DOHH2 (cell line): ENCODE measurements around the gene TTLL3.

Experiments
- H3F3A ChIP-seq: fragments of 200-600 bp; sonication (generic), shearing (Covaris generic); 2 replicates; pipeline ENCODE4 v1.6.0; 2016; ENCODE audit warnings: antibody characterized with exemption, mild to moderate bottlenecking; ENCODE audit not compliant: control insufficient read depth, insufficient read depth
- H3K27ac ChIP-seq: fragments of 200-600 bp; sonication (generic); 2 replicates; pipeline ENCODE4 v1.5.1; 2014; ENCODE audit warnings: low read depth, mild to moderate bottlenecking, low read length, moderate library complexity
- H3K27me3 ChIP-seq: fragments of 200-600 bp; sonication (generic); 2 replicates; pipeline ENCODE4 v1.6.1; 2014; ENCODE audit warnings: mild to moderate bottlenecking, low read length, mixed read lengths; ENCODE audit not compliant: control insufficient read depth
- H3K36me3 ChIP-seq: fragments of 200-600 bp; sonication (generic); 2 replicates; pipeline ENCODE4 v1.6.1; 2014; ENCODE audit warnings: mild to moderate bottlenecking, low read length, moderate library complexity, mixed read lengths; ENCODE audit not compliant: control insufficient read depth
- H3K4me1 ChIP-seq: fragments of 200-600 bp; sonication (generic); 2 replicates; pipeline ENCODE4 v1.6.1; 2014; ENCODE audit warnings: mild to moderate bottlenecking, low read length, mixed read lengths; ENCODE audit not compliant: control insufficient read depth
- H3K4me2 ChIP-seq: fragments of 200-600 bp; sonication (generic); 2 replicates; pipeline ENCODE4 v1.6.0; 2014; ENCODE audit warnings: mild to moderate bottlenecking, low read length, moderate library complexity
- H3K4me3 ChIP-seq: fragments of 200-600 bp; sonication (generic); 2 replicates; pipeline ENCODE4 v1.5.1; 2014; ENCODE audit warnings: mild to moderate bottlenecking, low read length, mixed read lengths
- H3K79me2 ChIP-seq: fragments of 200-600 bp; sonication (generic); 2 replicates; pipeline ENCODE4 v1.6.1; 2014; ENCODE audit warnings: mild to moderate bottlenecking, low read length, mixed read lengths; ENCODE audit not compliant: control insufficient read depth
- H3K9me2 ChIP-seq: fragments of 200-600 bp; sonication (generic); replicated peaks from 2 replicates; pipeline ENCODE4 v1.6.1; 2014; ENCODE audit warnings: mild to moderate bottlenecking, low read length, mixed read lengths; ENCODE audit not compliant: control insufficient read depth
- H3K9me3 ChIP-seq: fragments of 200-600 bp; sonication (generic); 2 replicates; pipeline ENCODE4 v1.6.1; 2014; ENCODE audit warnings: antibody characterized with exemption, low read length, mixed read lengths; ENCODE audit not compliant: control insufficient read depth, insufficient read depth
- H4K20me1 ChIP-seq: fragments of 200-600 bp; sonication (generic); 2 replicates; pipeline ENCODE4 v1.6.0; 2014; ENCODE audit warnings: low read depth, mild to moderate bottlenecking, antibody characterized with exemption, low read length, moderate library complexity; ENCODE audit not compliant: control insufficient read depth, insufficient read depth
- CTCF ChIP-seq: fragments of 200-600 bp; sonication (generic); IDR thresholded peaks from one replicate; pipeline ENCODE4 v1.5.1; 2014; ENCODE audit warnings: antibody characterized with exemption, mild to moderate bottlenecking, low read depth, low read length; ENCODE audit not compliant: poor library complexity, severe bottlenecking
- EZH2phosphoT487 ChIP-seq: fragments of 200-600 bp; sonication (generic); IDR thresholded peaks from 2 replicates; pipeline ENCODE4 v1.6.1; 2017; ENCODE audit warnings: borderline replicate concordance, mild to moderate bottlenecking, antibody characterized with exemption, low read length, moderate library complexity, mixed read lengths

Gene TTLL3

DNA sequence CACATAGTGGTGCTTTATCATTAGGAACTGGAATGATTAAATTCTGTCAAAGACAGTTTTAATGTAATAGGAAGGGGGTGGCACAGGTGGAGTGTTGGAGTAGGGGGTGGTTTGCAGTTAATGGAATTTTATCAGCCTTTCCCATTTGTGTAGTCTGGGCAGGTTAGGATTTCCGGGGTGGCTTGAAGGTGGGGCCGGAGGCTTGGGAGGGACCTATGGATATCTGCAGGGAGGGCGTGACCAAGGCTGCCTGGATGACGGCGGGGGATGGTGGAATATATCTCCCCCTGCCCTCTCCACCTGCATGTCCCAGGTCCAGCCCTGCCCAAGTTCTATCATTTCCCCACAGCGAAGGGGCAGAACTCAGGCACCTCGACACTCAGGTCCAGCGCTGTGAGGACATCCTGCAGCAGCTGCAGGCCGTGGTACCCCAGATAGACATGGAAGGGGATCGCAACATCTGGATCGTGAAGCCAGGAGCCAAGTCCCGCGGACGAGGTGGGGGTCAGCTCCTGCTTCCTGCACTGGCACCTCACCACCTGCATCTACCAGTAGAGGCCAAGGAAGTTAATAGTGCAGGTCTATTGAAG, 15.5 kb downstream of the TTLL3 start:
- no peaks in the 10 kb centered on the region for H3F3A ChIP-seq
- H4K20me1 ChIP-seq, result no peaks in the 10 kb centered on the region
- no peak overlapping the region for H3K4me2 ChIP-seq
- no peak overlapping the region for H3K4me3 ChIP-seq
- no peak overlapping the region for H3K27ac ChIP-seq
- no peaks in the 10 kb centered on the region for H3K9me3 ChIP-seq
- H3K4me1 ChIP-seq, result peaks cover 7% of the 10 kb centered on the region
- no peaks in the 10 kb centered on the region for H3K79me2 ChIP-seq
- peaks cover 10% of the 10 kb centered on the region; the same call in 1 of the 2 replicates for H3K36me3 ChIP-seq
- H3K9me2 ChIP-seq, result no peaks in the 10 kb centered on the region
- no peak for TF ChIP-seq EZH2phosphoT487
- no peak for TF ChIP-seq CTCF
- no peaks in the 10 kb centered on the region for H3K27me3 ChIP-seq

DNA sequence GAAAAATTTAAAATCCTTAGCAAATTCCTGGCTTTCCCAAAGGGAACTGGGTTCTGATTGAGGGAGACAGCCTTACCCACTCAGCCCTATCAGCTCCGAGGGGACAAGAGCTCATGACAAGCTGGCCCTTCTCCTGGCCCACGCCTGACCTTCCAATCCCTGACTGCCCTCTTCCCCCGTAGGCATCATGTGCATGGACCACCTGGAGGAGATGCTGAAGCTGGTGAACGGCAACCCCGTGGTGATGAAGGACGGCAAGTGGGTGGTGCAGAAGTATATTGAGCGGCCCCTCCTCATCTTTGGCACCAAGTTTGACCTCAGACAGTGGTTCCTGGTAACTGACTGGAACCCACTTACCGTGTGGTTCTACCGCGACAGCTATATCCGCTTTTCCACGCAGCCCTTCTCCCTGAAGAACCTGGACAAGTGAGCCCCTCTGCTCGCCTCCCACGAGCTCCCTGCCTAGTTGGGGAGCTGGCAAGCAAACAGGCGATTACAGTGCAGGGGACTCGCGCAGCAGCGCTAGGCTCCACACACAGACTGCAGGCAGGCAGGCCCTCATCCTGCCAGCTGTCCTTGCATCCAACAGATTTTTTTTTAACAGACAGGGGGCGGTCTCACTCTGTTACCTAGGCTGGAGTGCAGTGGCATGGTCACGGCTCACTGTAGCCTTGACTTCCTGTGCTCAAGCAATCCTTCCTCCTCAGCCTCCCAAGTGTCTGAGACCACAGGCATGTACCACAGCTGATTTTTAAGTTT, 16.9 kb downstream of the TTLL3 start:
- Histone ChIP-seq H3K36me3 (peaks cover 10% of the 10 kb centered on the region; the same call in 1 of the 2 replicates), H3K27me3 (no peaks in the 10 kb centered on the region), H3K4me1 (peaks cover 7% of the 10 kb centered on the region), H3K9me3 (no peaks in the 10 kb centered on the region), H3K4me3 (no peak overlapping the region), H3K9me2 (no peaks in the 10 kb centered on the region), H3F3A (no peaks in the 10 kb centered on the region), H3K27ac (no peak overlapping the region), H4K20me1 (no peaks in the 10 kb centered on the region), H3K4me2 (no peak overlapping the region), H3K79me2 (no peaks in the 10 kb centered on the region)
- no peak for TF ChIP-seq EZH2phosphoT487
- peak; percentile 68 for TF ChIP-seq CTCF

- Histone ChIP-seq H3K36me3 (peaks cover 16% of the 10 kb centered on the region; the same call in 1 of the 2 replicates), H4K20me1 (no peaks in the 10 kb centered on the region), H3K4me1 (peaks cover 7% of the 10 kb centered on the region), H3K9me3 (no peaks in the 10 kb centered on the region), H3K79me2 (no peaks in the 10 kb centered on the region), H3K27me3 (no peaks in the 10 kb centered on the region), H3K9me2 (no peaks in the 10 kb centered on the region), H3K4me3 (no peak overlapping the region), H3K4me2 (no peak overlapping the region), H3F3A (no peaks in the 10 kb centered on the region), H3K27ac (no peak overlapping the region)
- TF ChIP-seq EZH2phosphoT487, result no peak
- no peak for TF ChIP-seq CTCF
These were observed 19.0 kb downstream of the TTLL3 start for GRCh38 chr3:9828801-9829755.
